ENCODE measurements around the gene UBA1. TPM values are rescaled to one million over a fixed set of nuclear protein-coding genes. Genes with fewer than 3 reads are reported as not detected.

UBA1 gene
- total and polyA plus RNA-seq, 10 of the 15 experiments (the other 5 are each of a cell fraction or from before 2014, with no cell fraction given) = 60.4 to 314 (median 216) TPM

DNA sequence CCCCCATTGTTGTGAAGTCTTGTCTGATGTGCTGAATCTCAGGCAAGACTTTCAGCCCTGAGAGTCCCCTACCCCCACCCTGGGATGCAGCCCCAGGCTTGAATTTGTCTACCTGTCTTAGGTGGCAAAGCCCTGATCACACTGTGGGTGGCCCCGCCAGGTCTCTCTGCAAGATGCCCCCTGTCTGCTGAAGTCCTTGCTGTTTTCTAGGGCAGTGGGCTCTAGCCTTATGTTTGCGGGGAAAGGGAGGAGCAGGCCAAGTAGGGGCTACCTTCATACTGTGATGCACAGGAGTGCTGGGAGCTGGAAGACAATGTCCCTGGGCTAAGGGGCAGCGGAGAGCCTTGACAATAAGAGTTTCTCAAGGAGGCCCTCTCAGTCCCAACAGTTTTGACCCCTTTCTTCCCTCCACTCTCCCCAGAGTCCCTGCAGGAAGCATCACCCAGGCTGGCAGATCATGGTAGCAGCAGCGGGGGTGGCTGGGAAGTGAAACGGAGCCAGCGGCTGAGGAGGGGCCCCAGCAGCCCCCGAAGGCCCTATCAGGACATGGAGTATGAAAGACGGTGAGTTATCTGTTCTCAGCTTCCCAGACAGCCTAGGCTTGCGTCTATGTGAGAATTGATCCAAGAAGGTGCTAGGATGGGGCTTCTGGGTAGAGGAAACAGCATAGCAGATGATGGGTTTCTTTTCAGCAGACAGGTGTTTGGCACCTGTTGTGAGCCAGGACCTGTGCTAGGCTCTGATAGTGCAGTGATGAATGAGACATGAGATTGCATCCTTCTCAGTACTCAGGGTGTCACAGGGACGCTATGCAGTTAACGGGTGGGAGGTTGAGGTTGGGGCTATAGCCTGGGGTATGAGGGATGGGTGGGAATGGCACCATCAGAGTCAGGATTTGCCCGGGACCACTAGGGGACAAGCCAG, 46.4 kb upstream of the UBA1 start (continued):
- TF ChIP-seq, protein P1, sequence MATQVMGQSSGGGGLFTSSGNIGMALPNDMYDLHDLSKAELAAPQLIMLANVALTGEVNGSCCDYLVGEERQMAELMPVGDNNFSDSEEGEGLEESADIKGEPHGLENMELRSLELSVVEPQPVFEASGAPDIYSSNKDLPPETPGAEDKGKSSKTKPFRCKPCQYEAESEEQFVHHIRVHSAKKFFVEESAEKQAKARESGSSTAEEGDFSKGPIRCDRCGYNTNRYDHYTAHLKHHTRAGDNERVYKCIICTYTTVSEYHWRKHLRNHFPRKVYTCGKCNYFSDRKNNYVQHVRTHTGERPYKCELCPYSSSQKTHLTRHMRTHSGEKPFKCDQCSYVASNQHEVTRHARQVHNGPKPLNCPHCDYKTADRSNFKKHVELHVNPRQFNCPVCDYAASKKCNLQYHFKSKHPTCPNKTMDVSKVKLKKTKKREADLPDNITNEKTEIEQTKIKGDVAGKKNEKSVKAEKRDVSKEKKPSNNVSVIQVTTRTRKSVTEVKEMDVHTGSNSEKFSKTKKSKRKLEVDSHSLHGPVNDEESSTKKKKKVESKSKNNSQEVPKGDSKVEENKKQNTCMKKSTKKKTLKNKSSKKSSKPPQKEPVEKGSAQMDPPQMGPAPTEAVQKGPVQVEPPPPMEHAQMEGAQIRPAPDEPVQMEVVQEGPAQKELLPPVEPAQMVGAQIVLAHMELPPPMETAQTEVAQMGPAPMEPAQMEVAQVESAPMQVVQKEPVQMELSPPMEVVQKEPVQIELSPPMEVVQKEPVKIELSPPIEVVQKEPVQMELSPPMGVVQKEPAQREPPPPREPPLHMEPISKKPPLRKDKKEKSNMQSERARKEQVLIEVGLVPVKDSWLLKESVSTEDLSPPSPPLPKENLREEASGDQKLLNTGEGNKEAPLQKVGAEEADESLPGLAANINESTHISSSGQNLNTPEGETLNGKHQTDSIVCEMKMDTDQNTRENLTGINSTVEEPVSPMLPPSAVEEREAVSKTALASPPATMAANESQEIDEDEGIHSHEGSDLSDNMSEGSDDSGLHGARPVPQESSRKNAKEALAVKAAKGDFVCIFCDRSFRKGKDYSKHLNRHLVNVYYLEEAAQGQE (IDR thresholded peaks at IDR 0.05; ENCODE audit: low read depth, low read length) = no peak
- TF ChIP-seq, protein P2, sequence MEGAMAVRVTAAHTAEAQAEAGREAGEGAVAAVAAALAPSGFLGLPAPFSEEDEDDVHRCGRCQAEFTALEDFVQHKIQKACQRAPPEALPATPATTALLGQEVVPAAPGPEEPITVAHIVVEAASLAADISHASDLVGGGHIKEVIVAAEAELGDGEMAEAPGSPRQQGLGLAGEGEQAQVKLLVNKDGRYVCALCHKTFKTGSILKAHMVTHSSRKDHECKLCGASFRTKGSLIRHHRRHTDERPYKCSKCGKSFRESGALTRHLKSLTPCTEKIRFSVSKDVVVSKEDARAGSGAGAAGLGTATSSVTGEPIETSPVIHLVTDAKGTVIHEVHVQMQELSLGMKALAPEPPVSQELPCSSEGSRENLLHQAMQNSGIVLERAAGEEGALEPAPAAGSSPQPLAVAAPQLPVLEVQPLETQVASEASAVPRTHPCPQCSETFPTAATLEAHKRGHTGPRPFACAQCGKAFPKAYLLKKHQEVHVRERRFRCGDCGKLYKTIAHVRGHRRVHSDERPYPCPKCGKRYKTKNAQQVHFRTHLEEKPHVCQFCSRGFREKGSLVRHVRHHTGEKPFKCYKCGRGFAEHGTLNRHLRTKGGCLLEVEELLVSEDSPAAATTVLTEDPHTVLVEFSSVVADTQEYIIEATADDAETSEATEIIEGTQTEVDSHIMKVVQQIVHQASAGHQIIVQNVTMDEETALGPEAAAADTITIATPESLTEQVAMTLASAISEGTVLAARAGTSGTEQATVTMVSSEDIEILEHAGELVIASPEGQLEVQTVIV (IDR thresholded peaks at IDR 0.05; ENCODE audit: borderline replicate concordance, partially characterized antibody) = no peak
- TF ChIP-seq IKZF2 (IDR thresholded peaks at IDR 0.05) (no peak), BMI1 (IDR thresholded peaks at IDR 0.05; ENCODE audit: borderline replicate concordance) (no peak), POLR2AphosphoS5 (IDR thresholded peaks at IDR 0.05; ENCODE audit: low read length) (no peak), CHD2 (IDR thresholded peaks at IDR 0.05; ENCODE audit: borderline replicate concordance, low read depth, low read length) (no peak)
- TF ChIP-seq, protein P3, sequence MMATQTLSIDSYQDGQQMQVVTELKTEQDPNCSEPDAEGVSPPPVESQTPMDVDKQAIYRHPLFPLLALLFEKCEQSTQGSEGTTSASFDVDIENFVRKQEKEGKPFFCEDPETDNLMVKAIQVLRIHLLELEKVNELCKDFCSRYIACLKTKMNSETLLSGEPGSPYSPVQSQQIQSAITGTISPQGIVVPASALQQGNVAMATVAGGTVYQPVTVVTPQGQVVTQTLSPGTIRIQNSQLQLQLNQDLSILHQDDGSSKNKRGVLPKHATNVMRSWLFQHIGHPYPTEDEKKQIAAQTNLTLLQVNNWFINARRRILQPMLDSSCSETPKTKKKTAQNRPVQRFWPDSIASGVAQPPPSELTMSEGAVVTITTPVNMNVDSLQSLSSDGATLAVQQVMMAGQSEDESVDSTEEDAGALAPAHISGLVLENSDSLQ (IDR thresholded peaks at IDR 0.05) = no peak

Data from GM12878 (cell line).